Cardiac muscle cell (in vitro differentiated cells and primary cell): Measurements from ENCODE around the gene NAP1L4. TPM values are rescaled to one million over a fixed set of nuclear protein-coding genes. Genes with fewer than 3 reads are reported as not detected.

Experiments used
- DNase-seq, 2 donors: peaks; one replicate each; pipeline versions ENCODE4 v3.0.0 to v3.0.0-alpha.2; 2010 to 2017; ENCODE audit warnings: low read depth in 1 of 2, low spot score in 1 of 2
- H3K27ac ChIP-seq: fragments of 200-600 bp; sonication (generic); 2 replicates; pipeline ENCODE4 v1.5.1; 2016
- H3K27me3 ChIP-seq: fragments of 200-600 bp; sonication (generic); 2 replicates; pipeline ENCODE4 v1.6.0; 2016; ENCODE audit warnings: control low read depth
- H3K36me3 ChIP-seq: fragments of 200-600 bp; sonication (generic); 2 replicates; pipeline ENCODE4 v1.5.1; 2016; ENCODE audit warnings: control low read depth
- H3K4me1 ChIP-seq: fragments of 200-600 bp; sonication (generic); 2 replicates; pipeline ENCODE4 v1.8.1; 2017; ENCODE audit warnings: low read depth, mild to moderate bottlenecking, mixed run types
- H3K4me3 ChIP-seq: fragments of 200-600 bp; sonication (generic); 2 replicates; pipeline ENCODE4 v1.5.1; 2016; ENCODE audit warnings: mild to moderate bottlenecking
- H3K9me3 ChIP-seq: fragments of 200-600 bp; sonication (generic); 2 replicates; pipeline ENCODE4 v1.5.1; 2017; ENCODE audit warnings: low read depth, mild to moderate bottlenecking, control low read depth
- polyA plus RNA-seq: library from polyadenylated mRNA; unstranded; fragments of >200 nt; fragmentation: Nextera tagmentation; extraction: Ambion mirVana; gene quantifications from 2 replicates; pipeline ENCODE4 v1.2.1, GENCODE V29; 2016
- total RNA-seq: library from RNA; depleted of rRNA; stranded (reverse); fragments of >200 nt; gene quantifications from 2 replicates; pipeline ENCODE4 v1.2.3, GENCODE V29; 2016
- TF ChIP-seq, protein P1 (sequence below): IDR thresholded peaks from 2 replicates; pipeline ENCODE4 v1.5.1; 2012; ENCODE audit warnings: low read depth, mild to moderate bottlenecking, low read length

The NAP1L4 gene
- total and polyA plus RNA-seq, 2 experiments from 2014 or later: 132 to 254 TPM

DNA sequence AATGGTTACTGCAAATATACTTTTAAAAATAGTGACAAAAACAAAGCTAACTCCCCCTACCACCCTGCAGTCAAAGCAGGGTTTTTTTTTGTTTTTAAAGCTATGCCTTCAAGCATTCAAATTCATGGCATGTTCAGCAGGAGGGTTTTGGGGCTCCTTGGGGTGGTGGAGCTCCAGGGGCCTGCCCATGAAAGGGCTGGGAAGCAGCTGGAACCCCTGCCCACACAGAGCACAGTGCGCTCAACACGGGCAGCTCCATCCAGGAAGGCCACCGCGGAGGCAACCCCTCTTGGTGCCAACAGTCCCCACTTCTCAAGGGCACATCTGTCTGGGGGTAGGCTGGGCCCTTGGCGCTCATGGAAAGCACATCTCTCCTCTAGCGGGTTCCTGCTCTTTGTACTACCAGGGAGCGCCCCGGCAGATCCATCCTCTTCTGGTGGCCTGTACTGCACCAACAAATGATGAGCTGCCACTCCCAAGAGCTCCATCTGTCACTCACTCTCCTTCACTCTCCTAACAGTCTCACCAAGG lies 46.3 kb downstream of the NAP1L4 start:
- DNase-seq: no peak
- TF ChIP-seq, protein P1, sequence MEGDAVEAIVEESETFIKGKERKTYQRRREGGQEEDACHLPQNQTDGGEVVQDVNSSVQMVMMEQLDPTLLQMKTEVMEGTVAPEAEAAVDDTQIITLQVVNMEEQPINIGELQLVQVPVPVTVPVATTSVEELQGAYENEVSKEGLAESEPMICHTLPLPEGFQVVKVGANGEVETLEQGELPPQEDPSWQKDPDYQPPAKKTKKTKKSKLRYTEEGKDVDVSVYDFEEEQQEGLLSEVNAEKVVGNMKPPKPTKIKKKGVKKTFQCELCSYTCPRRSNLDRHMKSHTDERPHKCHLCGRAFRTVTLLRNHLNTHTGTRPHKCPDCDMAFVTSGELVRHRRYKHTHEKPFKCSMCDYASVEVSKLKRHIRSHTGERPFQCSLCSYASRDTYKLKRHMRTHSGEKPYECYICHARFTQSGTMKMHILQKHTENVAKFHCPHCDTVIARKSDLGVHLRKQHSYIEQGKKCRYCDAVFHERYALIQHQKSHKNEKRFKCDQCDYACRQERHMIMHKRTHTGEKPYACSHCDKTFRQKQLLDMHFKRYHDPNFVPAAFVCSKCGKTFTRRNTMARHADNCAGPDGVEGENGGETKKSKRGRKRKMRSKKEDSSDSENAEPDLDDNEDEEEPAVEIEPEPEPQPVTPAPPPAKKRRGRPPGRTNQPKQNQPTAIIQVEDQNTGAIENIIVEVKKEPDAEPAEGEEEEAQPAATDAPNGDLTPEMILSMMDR: no peak
- peaks cover 11% of the 10 kb centered on the region for H3K4me1 ChIP-seq
- H3K4me3 ChIP-seq: no peak overlapping the region
- H3K27ac ChIP-seq: peak overlapping the region; percentile 9
- no peaks in the 10 kb centered on the region for H3K9me3 ChIP-seq
- H3K27me3 ChIP-seq: no peaks in the 10 kb centered on the region
- peaks cover 30% of the 10 kb centered on the region for H3K36me3 ChIP-seq

DNA sequence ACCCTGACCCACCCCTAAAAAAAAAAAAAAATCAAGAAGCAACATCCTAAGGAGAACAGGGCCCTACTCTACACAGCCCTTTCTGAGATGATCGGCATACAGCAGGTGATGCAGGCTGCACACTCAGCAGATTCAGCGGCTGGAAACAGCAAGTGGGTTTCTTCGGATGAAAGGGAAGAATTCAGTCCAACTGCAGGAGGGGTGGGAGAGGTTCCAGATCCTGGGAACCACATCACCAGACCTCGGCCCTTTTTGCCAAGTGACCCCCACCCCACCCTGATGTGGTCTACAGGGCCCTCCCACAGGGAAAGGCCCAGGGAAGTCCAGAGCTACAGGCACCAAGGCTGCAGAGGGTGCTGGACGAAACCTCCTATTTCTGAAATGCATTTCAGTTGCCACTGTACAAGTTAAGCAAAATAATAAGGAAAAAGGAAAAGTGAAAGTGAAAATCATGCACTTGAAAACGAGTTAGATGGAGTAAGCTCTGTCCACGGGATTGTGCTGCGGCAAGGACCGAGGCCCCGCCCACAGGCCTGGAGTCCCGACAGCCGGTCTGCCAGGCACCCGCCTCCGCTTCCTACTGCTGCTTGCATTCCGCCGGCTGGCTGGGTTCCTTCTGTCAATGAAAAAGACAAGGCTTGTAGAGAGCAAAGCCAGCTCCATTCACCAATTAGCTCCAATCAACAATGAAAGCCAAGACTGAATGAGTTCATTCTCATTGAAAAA lies 46.9 kb downstream of the NAP1L4 start:
- Histone ChIP-seq H3K36me3 (peaks cover 24% of the 10 kb centered on the region), H3K27me3 (no peaks in the 10 kb centered on the region), H3K27ac (peak overlapping the region; percentile 9), H3K4me3 (no peak overlapping the region), H3K9me3 (no peaks in the 10 kb centered on the region), H3K4me1 (peaks cover 11% of the 10 kb centered on the region)
- DNase-seq: peak; percentile 84 to 96
- TF ChIP-seq, protein P1: no peak

DNA sequence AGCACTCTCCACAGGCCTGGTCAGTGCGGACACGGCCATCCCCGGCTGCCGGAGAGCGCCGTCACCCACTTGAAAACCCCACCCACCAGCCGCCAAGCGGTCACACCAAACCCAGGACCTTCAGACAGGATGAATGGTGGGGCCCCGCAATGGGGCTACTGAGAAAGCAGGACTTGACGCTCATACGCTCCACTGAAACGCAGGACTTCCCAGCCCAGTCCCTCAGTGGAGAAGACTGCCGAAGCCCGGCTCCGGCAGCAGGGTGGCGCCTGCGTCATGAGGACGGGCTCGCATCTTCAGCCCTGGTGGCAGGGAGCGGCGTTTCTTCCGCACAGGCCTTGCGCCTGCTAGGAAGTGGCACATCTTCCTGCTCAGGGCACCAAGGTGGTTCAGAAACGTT lies 47.6 kb downstream of the NAP1L4 start:
- peaks cover 19% of the 10 kb centered on the region for H3K36me3 ChIP-seq
- H3K27me3 ChIP-seq: no peaks in the 10 kb centered on the region
- no peaks in the 10 kb centered on the region for H3K9me3 ChIP-seq
- H3K27ac ChIP-seq: no peak overlapping the region
- H3K4me3 ChIP-seq: no peak overlapping the region
- no peak for DNase-seq
- TF ChIP-seq, protein P1: no peak
- peaks cover 11% of the 10 kb centered on the region for H3K4me1 ChIP-seq

DNA sequence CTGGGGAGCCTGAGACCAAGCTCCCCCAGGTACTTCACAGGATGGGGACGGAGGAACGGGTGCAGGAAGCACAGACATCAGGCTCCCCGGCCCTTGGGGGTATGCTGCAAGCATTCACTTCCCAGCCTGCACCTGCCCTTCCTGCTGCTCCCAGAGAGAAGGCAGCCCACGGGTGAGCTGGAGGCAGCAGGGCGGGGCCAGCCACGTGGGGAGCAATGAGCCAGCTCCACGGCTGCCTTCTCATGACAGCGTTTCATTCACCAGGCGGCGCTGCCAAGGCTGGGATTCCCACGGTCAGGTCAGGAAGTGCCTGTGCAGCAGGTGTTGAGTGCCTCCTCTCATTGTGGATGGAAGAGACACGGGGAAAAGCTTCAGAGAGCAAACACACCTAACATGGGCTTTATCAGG lies 48.4 kb downstream of the NAP1L4 start:
- no peaks in the 10 kb centered on the region for H3K9me3 ChIP-seq
- H3K27me3 ChIP-seq: no peaks in the 10 kb centered on the region
- H3K27ac ChIP-seq: no peak overlapping the region
- peaks cover 11% of the 10 kb centered on the region for H3K4me1 ChIP-seq
- peaks cover 18% of the 10 kb centered on the region for H3K36me3 ChIP-seq
- TF ChIP-seq, protein P1: no peak
- no peak for DNase-seq
- no peak overlapping the region for H3K4me3 ChIP-seq

DNA sequence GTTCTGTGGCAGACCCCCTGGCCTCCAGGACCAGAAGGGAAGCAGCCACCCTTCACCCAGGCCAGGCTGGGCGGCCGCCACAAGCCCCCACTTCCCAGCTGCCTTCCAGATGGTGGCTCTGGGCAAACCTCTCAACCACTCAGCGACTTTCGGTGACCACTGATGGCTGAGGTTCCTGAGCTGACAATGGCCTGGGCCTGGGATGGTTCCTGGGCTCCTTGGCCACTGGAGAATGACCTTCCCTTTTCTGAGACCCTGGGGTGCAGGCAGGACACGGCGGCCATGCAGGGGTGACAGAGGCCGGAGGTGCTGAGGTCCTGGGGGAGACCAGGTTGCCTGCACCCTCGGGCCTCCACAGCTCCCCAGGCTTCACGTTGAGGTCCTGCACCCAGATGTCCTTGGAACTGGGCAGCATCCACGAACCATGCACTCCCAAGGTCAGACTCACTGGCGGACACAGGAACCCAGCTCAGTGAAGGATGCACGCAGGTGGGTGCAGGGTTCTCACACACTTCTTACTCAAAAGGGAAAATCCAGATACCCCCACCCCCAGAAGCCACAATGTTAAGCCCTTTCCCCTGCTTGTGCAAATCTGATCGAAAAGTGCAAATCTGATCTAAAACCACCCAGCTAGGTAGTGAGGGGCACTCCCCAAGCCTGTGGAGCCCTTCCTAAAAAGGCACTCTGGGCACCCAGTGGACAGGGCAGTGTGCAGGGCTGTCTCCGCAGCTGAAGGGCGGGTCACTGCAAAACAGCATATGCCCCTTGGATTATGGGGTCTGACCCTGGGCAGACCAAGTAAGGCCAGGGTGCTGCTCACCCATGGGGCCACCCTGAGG lies 49.0 kb downstream of the NAP1L4 start:
- H3K9me3 ChIP-seq: no peaks in the 10 kb centered on the region
- TF ChIP-seq, protein P1: no peak
- no peak for DNase-seq
- H3K36me3 ChIP-seq: peaks cover 12% of the 10 kb centered on the region
- no peaks in the 10 kb centered on the region for H3K27me3 ChIP-seq
- H3K4me1 ChIP-seq: peaks cover 11% of the 10 kb centered on the region
- H3K27ac ChIP-seq: no peak overlapping the region
- no peak overlapping the region for H3K4me3 ChIP-seq
